NOMO-1 treated with DMSO at 0.1 percent for 48 hours (cell line): ENCODE data around the gene UTRN.

ENCODE experiments used
- DNase-seq: peaks from one replicate; lab custom pipeline; 2025; ENCODE audit not compliant: unreplicated experiment; lab: John Stamatoyannopoulos, UW

Gene UTRN

DNA sequence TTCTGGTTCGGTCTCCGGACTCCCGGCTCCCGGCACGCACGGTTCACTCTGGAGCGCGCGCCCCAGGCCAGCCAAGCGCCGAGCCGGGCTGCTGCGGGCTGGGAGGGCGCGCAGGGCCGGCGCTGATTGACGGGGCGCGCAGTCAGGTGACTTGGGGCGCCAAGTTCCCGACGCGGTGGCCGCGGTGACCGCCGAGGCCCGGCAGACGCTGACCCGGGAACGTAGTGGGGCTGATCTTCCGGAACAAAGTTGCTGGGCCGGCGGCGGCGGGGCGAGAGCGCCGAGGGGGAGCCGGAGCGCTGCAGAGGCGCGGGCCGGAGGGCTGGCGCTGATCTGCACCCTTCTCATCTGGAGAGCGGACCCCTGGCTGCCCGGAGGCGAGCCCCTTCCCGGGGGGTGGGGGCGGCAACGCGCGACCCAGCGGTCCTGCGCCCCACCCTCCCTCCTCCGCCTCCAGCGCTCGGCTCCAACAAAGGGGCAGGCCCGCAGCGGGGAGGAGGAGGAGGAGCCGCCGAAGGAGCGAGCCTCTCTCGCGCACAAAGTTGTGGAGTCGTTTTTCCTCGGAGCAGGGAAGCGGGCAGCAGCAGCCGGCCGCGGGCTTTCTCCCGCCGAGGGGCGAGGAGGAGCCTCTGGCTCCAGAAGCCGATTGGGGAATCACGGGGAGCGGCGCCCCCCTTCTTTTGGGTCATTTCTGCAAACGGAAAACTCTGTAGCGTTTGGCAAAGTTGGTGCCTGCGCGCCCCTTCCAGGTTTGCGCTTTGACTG lies at the start of gene UTRN:
TSS of gene UTRN (plus strand) at position 553 of the 765 bp plus-strand sequence. CDS start 6,494 bp downstream, outside the sequence.
- DNase-seq: peak; percentile 91

DNA sequence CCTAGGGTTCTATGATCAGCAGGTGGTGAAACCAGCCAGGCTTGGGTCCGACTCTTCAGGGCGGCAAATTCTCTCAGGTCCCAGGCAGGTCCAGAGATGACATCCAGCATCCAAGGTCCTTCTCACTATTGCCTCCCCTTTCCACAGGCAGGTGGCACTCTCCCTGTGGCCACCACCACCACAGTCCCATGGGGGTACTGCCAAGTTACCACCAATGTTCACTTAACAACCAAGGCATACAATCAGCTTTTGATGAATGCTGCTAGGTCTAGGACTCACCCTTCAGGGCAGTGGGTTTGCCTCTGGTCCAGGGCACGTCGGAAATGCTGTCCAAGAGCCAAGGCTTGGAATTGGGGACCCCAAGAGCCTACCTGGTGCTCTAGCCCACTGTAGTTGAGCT lies 40.4 kb upstream of the UTRN start:
- no peak for DNase-seq

DNA sequence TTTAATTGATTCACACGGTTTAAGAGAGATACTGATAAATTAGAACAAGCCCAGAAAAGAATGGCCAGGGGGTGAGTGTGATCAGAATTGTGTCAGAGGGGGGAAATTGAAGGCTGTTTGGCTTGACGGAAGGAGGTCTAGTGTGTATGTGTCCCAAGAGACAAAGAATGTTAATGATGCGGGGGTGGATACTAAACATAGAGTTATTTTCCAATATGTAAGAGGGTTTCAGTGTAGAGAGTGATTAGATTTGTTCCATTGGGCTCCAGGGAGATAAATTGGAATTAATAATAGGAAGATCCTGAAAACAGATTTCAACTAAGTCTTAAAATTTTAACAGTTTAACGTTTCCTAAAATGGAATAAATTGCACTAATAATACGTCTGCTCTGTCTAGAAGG lies 38.1 kb upstream of the UTRN start:
- DNase-seq: no peak

DNA sequence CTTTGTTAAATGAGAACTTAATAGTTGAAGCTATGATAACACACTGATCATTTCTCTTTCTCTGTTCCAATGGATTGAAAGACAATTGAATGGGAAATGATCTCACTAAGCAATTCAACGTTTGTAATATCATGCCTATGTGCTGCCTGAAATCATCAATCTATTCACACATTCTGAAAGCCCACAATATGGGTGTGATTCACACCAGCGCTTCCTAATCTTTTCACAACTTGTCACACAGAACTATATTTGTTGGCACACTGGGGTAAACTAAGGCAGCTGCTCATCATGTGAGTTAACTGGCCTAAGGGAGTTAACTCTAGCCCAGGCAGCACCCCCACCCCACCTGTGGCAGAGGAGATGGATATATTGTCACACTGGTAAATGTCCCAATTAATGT lies 37.1 kb upstream of the UTRN start:
- no peak for DNase-seq

DNA sequence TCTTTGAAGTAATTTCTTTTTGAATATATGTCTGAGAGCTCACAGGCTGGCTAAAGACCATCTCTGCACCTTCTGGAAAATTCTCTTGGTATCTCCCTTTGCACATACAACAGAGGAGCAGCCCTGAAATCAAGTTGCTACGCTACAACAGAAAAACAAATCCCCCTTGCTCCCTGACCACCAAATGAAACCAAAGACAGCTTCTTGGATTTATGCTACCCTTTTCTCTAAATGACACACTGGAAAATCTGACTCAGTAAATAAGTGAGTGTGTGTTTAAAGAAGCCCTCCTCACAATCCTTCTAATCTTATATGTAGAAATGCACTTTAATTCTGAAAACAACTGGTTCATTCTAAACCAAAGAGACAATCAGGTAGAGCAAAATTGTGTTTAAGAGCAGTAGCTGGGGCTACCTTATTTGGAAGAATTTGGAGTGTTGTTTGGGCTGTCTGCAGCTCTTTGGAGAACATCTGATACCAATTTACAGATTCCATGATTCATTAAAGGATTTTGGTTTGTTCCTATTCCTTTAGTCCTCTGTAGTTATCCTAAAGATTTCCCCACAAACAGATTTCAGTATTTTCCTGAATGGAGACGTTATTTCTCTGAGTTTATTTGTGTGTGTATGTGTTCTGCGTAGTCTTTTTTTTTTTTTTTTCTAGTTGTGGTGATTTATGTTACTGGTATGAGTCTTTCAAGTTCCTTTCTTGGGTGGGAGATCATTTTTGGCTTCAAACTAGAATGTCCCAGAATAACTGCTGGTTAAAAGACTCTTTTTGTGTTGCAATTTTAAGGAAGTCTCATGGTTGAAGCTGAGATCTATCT lies 36.4 kb upstream of the UTRN start:
- DNase-seq: no peak

DNA sequence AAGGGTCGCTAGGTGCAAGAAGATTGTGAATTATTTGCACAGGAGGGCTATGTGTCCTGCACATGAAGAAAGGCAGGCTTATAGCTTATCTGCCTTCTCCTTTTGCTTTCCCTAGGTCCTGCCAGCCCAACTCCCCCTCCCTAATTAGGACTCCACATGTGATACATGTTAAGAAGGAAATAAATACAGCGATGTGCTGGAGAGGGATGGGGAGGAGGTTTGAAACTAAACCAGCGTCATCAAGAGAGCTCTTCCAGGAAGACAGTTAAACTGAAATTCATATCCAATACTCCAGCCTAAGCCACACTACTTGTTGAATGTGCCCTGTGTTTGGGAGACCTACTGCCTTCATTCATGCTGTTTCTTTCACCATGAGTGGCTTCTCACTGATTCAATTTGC lies 34.9 kb upstream of the UTRN start:
- DNase-seq: no peak

DNA sequence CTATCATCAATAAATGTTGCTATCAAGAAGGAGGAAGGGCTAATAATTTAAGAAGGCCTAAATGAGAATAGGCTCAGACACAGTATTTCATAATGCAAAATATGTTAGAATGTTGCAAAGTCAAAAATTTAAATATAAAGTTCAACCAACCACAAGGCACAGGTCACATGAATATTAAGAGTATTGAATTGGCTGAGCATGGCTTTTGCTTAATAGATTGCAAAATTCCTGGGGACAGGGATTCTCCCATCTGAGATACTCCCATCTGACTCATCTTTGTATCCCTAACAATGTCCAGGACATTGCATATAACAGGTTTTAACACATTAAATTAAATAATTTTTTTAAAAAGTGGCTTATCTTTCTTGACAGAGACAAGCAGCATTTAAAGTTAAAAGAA lies 32.9 kb upstream of the UTRN start:
- no peak for DNase-seq

DNA sequence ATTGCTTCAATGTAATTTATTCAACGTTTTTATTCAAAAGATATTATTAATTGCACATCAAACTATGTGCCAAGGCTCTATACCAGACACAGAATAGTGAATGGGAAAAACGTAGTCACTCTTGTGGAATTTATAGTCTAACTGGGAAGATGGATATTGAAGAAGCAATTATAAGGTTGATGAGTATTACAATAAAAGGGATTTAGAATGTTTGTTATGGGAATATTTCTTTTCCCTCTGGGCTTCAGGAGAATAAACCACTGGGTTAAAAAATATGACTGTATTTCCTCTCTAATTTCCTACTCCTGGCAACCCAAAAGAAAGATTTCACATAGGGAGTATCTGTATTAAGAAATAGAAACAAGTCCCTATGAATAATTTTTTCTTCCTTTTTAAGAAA lies 25.1 kb upstream of the UTRN start:
- DNase-seq: no peak

DNA sequence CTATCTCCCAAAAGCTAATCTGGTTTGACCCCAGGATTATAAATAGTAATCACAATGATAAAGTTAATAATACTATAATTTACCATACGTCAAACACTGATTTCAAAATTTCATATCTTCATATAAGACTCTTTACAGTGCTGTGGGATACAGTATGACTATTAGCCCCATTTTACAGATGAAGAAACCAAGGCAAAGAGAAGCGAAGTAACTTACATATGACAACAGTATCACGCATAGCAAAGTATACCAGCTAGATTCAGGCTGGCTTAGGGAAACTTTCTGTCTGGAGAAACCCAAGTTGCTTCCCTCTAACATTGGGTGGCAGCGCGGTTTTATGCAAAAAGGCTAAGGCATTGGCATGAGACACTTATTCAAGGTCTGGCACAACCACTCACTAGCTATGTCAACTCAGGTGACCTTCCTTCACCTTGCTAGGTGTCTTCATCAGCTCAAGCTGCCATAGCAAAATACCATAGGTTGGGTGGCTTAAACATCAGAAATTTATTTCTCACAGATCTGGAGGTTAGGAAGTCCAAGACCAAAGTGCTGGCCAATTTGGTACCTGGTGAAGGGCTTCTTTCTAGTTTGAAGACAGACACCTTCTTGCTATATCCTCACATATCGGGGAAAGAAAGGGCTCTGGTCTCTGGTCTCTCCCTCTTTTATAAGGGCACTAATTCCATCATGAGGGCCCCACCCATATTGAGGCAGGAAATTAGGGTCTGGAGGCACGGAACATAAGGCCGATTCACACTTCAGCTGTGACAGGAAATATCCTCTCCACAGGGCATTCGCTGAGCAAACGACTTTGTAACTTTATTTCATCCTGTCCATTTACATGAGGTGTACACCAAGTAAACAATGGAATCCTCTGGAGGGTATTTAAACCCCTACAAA lies 22.4 kb upstream of the UTRN start:
- no peak for DNase-seq

DNA sequence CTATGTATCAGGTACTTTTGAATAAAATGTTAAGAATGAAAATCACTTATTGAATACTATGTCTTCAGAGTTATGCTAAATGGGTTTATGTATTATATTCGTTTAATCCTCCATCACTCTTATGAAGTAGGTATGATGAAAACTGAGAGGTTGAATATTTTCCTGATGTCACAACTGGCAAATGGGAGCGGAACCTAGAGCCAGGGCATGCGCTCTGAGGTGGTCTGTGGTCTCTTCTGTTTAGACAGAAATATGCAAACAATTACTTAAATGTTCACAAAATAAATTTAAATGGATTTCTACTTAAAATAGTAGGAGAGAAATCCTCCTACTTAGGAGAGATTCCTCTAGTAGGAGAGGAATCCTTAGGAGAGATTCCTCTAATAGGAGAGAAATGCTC lies 21.3 kb upstream of the UTRN start:
- DNase-seq: no peak

DNA sequence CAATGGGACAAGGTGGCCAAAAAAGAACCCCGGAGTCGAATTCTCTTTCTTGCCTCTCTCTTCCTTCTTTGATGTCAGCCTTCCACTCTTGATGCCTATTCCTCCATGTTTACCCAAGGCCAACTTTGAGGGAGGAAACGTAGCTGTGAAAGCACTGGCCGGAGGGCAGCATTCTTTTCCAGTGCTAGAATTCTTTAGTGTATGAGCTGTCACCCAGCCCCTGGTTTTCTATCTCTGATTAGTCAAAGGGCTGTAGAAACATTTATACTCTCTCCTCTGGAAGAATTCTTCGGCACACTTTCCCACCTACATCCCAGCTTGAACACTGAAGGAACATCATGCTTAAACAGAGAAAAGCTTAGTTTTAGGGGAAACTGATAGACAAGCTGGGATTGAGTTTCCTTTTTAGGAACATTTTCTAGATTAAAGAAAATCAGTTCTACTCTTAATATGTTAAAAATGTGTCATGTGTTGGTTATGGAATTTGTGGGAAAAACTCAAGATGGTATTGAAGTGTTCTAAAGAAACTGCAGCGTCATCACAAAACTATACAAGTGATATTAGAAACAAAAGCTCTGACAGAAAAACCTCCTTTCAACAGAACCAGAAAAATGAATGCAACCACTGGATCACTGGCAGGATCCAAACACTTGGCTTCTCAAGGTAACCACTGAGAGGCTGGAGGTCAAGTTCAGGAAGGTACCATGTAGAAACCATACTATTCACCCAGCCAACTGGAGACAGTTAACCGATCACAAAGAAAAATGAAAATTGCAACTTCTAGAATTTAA lies 20.7 kb upstream of the UTRN start:
- no peak for DNase-seq

DNA sequence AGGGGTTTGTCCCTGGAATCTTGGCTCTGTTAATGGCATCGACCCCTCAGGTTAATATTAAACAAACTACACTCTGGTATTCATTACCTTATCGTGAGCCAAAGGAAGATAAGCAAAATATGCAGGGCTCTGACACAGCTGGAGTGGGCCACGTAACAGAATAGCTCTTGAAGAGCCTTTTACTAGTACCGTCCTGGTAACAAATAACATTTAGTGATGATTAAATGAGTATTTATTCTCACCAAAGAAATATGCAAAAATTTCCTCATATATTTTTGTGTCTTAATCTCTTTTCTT lies 20.1 kb upstream of the UTRN start:
- no peak for DNase-seq

DNA sequence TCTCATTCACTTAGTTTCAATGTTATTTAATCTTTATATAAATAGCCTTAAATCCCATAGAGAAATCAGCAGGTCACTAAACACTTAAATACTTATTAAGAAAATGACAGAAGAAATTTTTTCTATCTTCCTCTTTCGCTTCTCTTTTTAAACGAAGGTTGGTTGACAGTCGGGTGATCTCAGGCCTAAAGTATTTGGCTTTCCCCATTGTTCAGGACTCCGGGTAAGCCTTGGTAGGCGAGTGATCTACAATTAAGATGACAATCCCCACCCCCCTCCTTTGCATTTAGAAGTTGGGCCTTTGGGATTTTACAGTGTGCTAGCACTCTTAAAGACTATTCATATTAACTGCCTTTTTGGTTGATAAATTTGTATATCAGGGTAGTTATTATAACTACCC lies 19.7 kb upstream of the UTRN start:
- DNase-seq: peak; percentile 87

DNA sequence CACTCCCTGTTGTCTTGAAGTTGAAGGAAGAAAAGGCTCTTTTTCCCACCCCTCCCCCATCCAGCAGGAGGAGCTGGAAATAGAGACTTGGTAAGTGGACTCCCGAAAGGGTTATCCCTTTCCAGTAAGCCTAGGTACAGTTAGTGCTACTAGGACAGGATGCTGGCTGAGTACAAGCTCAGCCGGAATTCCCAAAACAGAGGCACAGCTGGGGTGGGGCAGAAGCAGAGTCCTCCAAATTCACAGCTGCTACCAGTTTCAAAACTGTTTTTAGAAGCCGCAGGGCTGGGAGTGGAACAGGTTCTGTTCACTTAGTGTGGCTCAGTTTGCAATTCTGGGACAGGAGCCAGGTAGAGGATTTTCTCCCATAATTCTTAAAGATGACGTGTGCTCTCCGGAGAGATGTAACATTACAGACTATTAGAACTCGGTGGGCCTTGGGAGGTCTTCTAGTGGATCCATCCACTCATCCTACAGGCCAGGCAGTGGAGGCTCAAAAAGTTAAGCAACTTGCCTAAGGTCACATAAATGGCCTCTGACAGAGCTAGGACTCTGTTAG lies 19.0 kb upstream of the UTRN start:
- no peak for DNase-seq

DNA sequence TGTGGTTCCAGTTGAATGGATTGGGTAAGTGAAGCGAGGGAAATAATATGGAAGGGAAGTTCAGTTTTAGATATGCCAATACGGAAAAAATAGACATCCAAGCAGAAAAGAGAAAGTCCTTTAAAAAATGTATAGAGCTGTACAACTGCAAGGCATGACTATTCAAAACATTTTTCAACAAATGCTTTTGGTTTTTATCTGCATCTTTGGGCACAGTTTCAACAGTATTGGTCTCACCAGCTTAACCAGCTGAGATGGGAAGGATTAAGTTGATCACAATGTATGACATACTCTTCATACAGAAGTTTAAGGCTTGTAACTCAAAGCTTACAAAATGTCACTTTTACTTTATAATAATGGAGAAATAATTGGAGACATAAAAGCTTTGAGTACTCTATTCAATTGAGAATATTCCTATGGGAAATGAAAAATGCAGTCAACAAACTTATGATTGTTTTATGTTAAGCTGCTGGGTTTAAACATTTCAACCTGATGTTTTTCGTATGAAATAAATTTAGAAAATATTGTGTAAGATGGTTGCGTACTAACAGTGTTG lies 16.3 kb upstream of the UTRN start:
- no peak for DNase-seq

DNA sequence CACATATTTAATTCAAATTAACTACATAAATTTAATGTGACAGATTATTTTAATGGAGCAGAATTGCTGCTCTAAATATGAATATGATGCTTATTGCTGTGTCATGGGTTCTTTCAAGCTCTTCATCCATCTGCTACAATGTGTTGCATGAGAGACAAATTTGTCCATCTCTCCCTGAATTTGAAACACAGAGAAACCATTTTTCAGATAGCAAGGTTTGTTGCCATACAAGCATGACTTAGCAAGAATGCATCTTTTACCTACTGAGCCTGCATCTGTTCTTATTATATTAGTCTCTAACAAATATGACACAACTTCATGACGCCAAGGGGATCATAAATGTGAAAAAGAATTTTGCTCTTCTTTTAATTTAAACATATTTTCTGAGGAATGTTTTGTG lies 8.0 kb upstream of the UTRN start:
- no peak for DNase-seq

DNA sequence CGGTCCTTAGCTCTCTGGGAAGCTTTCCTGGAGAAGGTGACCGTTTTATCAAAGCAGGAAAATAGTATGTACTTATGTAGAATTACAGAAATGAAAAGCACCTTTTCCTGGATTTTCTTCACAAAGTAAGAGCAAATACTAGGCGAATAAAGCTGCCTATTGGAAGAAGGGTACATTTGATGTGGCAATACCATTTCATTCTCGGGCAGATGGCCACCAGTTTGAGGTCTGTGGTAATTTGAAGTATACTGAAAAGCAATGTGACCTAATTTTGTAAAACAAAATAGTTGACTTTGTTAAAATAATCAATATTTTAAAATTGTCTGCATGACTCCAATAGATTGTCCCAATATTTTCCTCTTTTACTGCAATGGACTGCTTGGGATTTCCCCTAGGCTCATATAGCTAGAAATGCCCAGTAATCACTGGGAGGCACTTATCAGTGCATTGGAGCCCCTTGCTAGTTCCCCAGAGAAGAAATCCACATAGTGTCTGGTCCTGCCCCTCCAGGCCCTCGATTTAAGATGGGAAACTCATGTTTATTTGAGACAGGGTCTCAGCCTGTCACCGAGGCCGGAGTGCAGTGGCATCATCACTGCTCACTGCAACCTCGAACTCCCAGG lies 7.4 kb upstream of the UTRN start:
- DNase-seq: no peak

DNA sequence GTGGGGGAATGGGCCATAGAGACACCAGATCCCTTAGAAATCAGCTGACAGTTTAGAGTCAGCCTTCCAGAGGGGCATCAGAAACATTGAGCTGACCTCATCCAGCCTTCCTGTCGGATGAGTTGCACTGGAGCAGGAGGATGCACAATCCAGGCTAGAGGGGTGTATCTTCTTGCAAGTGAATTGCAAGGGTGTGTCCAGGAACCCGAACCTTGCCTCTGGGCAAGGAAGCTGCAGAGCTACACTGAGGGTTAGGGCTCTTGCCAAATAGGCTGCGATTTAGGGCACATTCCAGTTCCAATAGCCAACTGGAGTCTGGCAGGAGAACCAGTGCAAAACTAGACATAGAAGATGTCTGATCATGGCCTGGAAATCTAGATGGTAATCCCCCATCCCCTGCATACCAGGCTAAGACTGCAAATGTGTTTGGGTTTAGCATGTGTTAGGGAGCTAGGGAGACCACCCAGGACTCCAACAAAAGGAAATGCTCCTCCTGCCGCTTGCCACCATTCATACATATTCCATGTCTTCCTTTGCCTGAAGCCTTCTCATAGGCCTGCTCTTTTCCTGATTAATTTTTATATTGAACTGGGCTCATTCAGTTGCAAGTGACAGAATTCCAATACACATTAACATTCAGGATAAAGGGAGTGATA lies 6.3 kb upstream of the UTRN start:
- no peak for DNase-seq

DNA sequence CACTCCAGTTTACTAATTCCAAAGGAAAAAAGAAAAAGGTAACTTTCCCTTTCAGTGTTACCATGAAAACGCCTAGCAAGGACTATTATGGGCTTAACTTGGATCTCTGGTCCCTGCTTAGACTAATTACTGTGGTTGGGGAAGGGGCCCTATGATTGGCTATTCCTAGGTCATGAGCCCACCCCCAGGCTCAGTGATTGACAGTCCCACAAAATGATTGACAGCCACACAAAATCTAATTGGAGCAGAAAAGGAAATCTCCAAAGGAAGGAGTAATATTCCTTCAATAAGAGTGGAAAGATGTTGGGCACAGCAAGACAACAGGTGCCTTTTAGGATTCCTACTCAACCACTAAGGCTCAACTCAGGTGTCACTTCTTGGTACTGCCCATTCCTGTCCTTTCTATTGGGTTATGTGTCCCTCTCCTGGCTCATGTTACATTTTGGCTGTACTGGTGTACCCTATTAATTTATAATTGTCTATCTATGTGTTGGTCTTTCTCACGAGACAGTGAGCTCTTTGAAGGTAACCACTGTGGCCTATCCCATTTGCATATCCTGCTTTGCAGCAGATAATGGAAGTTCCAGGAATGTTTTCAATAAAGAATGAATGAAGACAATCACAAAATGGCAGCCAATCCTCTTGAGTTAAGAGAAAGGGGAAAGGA lies 5.5 kb upstream of the UTRN start:
- no peak for DNase-seq
